Retinal pigment epithelial cell (primary cell): ENCODE data around the gene C3.

ENCODE experiments used
- DNase-seq: peaks from one replicate; pipeline ENCODE4 v3.0.0-alpha.2; 2010; ENCODE audit warnings: low read depth
- H3K4me3 ChIP-seq: 2 replicates; pipeline ENCODE4 v1.5.1; 2011; ENCODE audit warnings: mild to moderate bottlenecking, low read length, control low read depth, moderate library complexity
- TF ChIP-seq, protein P1 (sequence below): conservative IDR thresholded peaks from 2 replicates; pipeline ENCODE4 v1.5.1; 2011; ENCODE audit warnings: low read depth, low read length, control low read depth, inconsistent platforms

Gene C3

DNA sequence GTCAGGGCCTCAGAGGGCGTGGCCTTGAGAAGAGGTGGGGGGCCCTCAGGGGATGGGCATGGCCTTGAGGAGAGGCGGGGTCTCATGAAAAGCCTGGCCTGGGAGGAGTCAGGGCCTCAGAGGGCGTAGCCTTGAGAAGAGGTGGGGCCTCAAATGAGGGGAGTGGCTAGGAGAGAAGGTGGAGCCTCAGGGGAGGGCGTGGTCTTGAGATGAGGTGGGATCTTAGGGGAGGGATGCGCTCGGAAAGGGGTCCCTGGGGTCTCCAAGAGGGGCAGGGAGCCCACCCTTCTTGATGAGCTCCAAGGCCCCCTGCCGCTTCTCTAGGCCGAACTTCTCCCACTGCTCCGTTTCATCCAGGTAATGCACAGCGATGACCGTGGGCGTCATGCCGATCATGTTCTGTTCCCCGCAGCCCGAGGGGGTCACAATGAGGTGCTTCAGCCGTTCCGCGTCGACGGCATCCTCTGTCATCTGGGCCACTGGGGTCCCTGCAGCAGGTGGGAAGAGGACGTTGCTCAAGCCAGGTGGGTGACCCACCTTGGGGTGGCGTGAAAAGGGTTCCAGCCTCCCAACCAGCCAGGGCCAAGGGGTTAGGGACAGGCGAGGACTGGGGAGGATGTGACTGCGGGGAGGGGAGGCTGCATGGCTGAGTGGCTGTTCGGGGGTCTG lies 26.2 kb downstream of the C3 start:
- TF ChIP-seq, protein P1, sequence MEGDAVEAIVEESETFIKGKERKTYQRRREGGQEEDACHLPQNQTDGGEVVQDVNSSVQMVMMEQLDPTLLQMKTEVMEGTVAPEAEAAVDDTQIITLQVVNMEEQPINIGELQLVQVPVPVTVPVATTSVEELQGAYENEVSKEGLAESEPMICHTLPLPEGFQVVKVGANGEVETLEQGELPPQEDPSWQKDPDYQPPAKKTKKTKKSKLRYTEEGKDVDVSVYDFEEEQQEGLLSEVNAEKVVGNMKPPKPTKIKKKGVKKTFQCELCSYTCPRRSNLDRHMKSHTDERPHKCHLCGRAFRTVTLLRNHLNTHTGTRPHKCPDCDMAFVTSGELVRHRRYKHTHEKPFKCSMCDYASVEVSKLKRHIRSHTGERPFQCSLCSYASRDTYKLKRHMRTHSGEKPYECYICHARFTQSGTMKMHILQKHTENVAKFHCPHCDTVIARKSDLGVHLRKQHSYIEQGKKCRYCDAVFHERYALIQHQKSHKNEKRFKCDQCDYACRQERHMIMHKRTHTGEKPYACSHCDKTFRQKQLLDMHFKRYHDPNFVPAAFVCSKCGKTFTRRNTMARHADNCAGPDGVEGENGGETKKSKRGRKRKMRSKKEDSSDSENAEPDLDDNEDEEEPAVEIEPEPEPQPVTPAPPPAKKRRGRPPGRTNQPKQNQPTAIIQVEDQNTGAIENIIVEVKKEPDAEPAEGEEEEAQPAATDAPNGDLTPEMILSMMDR, result no peak
- no peak for DNase-seq
- no peak overlapping the region for H3K4me3 ChIP-seq

DNA sequence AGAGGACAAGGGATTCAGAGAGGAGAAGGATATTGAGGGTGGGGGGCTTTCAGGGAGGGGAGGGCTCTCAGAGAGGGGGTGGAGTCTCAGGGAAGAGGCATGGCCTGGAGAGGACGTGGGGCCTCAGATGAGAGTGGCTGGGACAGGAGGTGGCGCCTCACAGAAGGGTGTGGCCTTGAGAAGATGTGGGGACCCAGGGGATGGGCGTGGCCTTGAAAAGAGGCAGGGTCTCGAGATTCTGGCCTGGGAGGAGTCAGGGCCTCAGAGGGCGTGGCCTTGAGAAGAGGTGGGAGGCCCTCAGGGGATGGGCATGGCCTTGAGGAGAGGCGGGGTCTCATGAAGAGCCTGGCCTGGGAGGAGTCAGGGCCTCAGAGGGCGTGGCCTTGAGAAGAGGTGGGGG lies 26.8 kb downstream of the C3 start:
- H3K4me3 ChIP-seq, result no peak overlapping the region
- DNase-seq, result no peak
- TF ChIP-seq, protein P1, result no peak

DNA sequence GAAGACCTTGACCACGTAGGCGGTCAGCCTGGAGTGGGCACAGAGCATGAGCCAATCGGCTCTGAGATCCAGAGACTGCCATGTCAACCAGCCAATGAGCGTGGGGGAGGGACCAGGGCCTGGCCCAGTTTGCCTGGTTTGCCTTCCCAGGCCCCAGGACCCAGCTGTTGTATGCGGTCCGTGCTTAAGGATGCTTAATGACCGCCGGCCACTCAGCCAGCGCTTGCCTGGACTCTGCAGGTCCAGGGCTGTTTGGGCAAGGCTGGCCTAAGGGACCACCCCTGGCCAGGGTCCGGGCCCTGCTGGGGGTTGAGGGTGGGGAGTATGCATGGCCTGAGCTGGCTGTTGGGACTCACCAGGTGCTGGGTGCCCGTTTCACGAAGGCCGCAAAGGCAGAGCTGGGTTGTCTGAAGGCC lies 27.4 kb downstream of the C3 start:
- TF ChIP-seq, protein P1, result no peak
- no peak for DNase-seq
- no peak overlapping the region for H3K4me3 ChIP-seq

DNA sequence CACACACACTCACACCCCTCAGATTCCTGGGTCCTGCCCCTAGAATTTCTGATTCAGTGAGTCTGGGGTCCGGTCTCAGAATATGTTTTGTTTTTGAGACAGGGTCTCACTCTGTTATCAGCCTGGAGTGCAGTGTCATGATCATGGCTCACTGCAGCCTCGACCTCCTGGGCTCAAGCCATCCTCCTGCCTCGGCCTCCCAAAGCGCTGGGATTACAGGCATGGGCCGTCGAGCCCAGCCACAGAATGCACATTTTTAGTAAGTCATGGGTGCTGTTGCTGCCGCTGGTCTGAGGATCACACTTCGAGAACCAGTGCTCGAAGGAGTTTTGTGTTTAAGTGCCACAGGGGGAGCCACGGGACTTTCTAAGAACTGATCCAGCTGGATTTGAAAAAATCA lies 28.4 kb downstream of the C3 start:
- no peak for DNase-seq
- no peak overlapping the region for H3K4me3 ChIP-seq
- TF ChIP-seq, protein P1, result no peak

DNA sequence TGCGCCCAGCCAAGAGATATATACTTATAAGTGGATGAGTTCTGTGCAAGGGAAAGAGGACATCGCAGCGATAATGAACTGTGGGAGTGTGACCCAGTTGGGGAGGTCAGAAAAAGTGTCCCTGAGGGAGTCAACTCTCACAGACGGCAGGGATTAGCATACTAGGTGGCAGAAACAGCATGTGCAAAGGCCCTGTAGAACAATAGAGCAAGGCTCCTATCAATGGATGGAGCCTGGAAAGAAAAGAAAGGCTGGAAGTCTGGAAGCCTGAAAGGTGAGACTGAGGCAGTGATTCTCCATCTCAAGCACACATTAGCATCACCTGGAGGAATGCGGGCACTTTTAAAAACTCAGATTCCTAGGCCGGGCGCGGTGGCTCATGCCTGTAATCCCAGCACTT lies 29.1 kb downstream of the C3 start:
- no peak overlapping the region for H3K4me3 ChIP-seq
- TF ChIP-seq, protein P1, result no peak
- DNase-seq, result no peak

DNA sequence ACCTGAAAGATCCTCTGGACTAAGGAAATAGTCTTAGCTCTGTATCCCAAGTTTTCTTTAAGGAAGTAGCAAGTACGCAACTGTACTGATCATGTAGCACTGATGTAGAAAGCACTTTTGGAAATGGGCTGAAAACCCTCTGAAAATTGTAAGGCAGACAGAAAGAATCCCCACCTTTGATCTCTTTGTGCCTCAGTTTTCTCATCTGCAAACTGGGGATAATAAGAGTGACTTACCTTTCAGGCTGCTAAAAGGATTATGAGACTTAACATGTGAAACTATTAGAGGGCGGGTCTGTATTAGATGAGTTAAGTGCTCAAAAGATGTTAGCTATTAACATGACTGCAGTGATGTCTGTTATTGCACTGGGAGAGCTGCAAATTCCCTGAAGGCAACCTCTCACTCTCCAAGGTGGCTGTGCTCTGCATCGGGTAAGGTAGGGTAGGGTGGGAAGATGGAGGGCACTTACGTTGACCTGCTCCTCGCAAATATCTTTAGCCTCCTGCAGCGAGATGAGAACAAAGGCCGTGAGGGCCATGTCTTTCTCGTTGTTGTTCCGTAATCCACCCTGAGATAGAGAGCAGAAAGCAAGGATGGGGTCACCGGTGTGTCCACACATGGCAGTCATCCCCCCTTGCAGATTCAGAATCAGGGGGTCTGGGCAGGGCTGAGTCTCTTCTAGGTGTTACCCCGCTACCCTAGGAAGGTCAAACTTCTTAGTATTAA lies 30.1 kb downstream of the C3 start:
- no peak for DNase-seq
- TF ChIP-seq, protein P1, result no peak

DNA sequence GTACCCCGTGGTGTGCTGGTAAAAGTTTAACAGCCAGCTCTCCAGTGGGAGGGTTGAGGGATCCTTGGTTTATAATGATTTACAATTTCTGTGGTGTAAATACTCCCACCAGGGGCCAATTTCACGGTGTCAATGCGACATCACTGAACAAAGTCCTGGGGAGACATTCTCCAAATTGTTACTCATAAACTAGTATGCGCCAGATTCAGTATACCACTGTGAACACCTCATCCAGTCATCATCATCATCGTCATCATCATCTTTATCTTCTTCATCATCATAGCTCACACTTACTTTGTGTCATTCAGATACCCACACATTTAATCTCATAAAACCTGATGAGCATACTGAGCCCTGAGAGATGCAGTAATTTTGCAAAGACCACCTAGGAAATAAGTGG lies 33.3 kb downstream of the C3 start:
- no peak for DNase-seq
- TF ChIP-seq, protein P1, result no peak
- H3K4me3 ChIP-seq, result no peak overlapping the region

More for the DNA sequence above, 30.1 kb downstream of the C3 start:
- no peak overlapping the region for H3K4me3 ChIP-seq
